Thoracic aorta (tissue), 2 donors: Measurements from ENCODE around the gene MYO1D. TPM values are rescaled to one million over a fixed set of nuclear protein-coding genes. Genes with fewer than 3 reads are reported as not detected.

Source experiments
- ATAC-seq: fragments of 150-250 bp; one replicate; pipeline ENCODE4 v1.8.0; 2017; ENCODE audit warnings: low read depth; ENCODE audit not compliant: insufficient number of reproducible peaks, low FRiP score
- DNase-seq: peaks from one replicate; pipeline ENCODE4 v3.0.0-alpha.2; 2020; ENCODE audit warnings: low spot score
- H3K27ac ChIP-seq, 2 donors: fragments of 200-600 bp; sonication (generic); 1 replicate in 1 of 2; 2 replicates in 1 of 2; pipeline ENCODE4 v1.5.1; 2016; ENCODE audit warnings: mild to moderate bottlenecking in 2 of 2, moderate library complexity in 2 of 2
- H3K27me3 ChIP-seq: fragments of 200-600 bp; sonication (generic); replicated peaks from 2 replicates; pipeline ENCODE4 v1.6.0; 2016; ENCODE audit warnings: mild to moderate bottlenecking; ENCODE audit not compliant: insufficient read depth
- H3K36me3 ChIP-seq: fragments of 200-600 bp; sonication (generic); one replicate; pipeline ENCODE4 v1.5.1; 2016
- H3K4me1 ChIP-seq, 2 donors: fragments of 200-600 bp; sonication (generic); 1 replicate in 1 of 2; 2 replicates in 1 of 2; pipeline versions ENCODE4 v1.5.1 to v1.6.0; 2016; ENCODE audit warnings: low read depth in 2 of 2, mild to moderate bottlenecking in 1 of 2; ENCODE audit not compliant: control insufficient read depth in 1 of 2
- H3K4me3 ChIP-seq: fragments of 200-600 bp; sonication (generic); 2 replicates; pipeline ENCODE4 v1.5.1; 2016; ENCODE audit warnings: mild to moderate bottlenecking
- H3K9me3 ChIP-seq: fragments of 200-600 bp; sonication (generic); 2 replicates; pipeline ENCODE4 v1.5.1; 2016
- total RNA-seq, 2 donors: library from RNA; depleted of rRNA; stranded (reverse); fragments of >200 nt; gene quantifications; one replicate each; pipeline versions ENCODE4 v1.1.0 to v1.2.3, GENCODE V29; 2016
- TF ChIP-seq, protein P1 (sequence below): fragments of 200-600 bp; sonication (generic); IDR thresholded peaks from one replicate; pipeline ENCODE4 v1.5.1; 2019; ENCODE audit warnings: antibody characterized with exemption

The MYO1D gene
- total RNA-seq, 2 donors from 2014 or later: 257 to 370 TPM

DNA sequence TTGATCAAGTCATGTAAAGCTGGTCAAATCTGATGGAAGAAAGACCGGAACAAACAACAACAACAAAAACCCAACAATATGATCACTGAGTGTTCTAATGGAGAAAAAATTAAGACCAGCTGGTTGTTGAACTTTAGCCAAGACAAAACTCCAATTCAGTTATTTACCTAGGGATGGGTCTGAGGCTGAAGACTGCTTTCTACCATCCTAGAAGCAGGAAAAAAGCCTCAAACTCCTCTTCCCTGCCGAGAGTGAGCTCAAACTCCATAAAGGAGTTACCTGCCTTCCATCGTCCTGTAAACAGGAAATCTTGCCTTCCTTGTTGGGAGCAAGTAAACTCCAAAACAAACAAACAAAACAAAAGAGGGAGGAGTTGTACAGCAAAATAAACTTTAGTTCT is 28.0 kb upstream of the MYO1D start:
- no peak overlapping the region for H3K4me3 ChIP-seq
- no peak overlapping the region for H3K27ac ChIP-seq
- H3K36me3 ChIP-seq: no peaks in the 10 kb centered on the region
- TF ChIP-seq, protein P1, sequence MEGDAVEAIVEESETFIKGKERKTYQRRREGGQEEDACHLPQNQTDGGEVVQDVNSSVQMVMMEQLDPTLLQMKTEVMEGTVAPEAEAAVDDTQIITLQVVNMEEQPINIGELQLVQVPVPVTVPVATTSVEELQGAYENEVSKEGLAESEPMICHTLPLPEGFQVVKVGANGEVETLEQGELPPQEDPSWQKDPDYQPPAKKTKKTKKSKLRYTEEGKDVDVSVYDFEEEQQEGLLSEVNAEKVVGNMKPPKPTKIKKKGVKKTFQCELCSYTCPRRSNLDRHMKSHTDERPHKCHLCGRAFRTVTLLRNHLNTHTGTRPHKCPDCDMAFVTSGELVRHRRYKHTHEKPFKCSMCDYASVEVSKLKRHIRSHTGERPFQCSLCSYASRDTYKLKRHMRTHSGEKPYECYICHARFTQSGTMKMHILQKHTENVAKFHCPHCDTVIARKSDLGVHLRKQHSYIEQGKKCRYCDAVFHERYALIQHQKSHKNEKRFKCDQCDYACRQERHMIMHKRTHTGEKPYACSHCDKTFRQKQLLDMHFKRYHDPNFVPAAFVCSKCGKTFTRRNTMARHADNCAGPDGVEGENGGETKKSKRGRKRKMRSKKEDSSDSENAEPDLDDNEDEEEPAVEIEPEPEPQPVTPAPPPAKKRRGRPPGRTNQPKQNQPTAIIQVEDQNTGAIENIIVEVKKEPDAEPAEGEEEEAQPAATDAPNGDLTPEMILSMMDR: no peak
- ATAC-seq (no peak), DNase-seq (no peak)
- no peaks in the 10 kb centered on the region for H3K27me3 ChIP-seq
- H3K9me3 ChIP-seq: no peaks in the 10 kb centered on the region
- H3K4me1 ChIP-seq: peaks cover 0 to 7% of the 10 kb centered on the region in 2 donors

DNA sequence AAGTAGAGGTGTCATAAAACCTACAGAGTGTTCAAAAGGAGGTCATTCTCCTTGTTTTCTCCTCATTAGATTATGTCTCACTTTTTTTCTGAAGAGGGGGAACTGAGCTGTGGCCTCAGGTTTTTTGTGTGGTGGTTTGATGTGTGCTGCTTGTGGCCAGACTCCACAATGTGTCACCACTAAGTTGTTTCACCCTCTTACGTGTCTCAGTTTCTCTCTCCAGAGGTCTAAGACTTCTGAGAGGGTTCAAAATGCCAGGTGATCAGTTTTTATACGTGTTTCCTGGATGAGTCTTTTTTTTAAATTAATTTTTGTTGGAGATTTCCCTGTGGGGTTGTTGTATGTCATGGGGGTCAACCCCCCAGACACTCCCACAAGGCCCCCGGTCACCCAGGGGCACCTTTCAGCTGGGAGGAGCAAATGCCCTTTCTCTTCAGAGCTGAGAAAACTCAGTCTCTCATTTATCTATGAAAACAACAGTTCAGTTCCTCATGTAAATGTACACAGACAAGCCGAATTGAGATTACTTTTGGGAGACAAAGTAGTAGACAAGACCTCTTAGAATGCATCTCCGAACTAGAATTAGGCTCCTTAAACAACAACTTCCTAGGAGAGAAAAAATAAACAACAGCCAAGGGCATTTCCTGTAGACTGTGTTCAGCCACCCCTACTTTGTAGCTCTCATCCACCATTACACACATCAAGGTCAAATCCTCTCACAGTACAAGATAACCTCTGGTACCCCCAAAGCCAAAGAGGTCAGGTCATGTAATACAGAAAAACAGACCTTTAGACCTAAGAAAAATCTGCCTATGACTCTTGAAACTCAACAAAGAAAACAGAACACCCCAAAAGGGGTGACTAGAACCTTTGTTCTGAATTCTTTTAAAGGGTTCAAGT is 27.1 kb upstream of the MYO1D start:
- TF ChIP-seq, protein P1: no peak
- Histone ChIP-seq H3K4me3 (no peak overlapping the region), H3K36me3 (no peaks in the 10 kb centered on the region), H3K27me3 (no peaks in the 10 kb centered on the region), H3K27ac (no peak overlapping the region), H3K9me3 (no peaks in the 10 kb centered on the region), H3K4me1 (peaks cover 0 to 7% of the 10 kb centered on the region in 2 donors)
- ATAC-seq (no peak), DNase-seq (no peak)

DNA sequence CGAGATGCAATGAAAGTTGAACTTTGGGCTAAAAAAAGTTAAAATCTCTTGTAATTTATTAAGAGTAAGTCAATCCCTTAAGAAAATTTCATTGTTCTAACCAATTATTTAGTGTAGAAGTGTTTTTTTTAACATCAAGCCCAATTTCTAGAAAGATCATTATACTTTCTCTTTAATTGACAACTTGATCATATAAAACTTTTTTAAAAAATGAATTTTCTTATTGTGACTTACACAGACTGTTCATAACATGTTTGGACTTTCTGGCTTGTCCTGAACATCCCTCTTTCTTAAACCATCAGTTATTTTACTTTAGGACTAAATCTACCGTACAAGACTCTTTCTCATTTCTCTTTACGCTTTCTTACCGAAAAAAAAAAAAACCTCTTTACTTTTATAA is 24.8 kb upstream of the MYO1D start:
- no peaks in the 10 kb centered on the region for H3K27me3 ChIP-seq

DNA sequence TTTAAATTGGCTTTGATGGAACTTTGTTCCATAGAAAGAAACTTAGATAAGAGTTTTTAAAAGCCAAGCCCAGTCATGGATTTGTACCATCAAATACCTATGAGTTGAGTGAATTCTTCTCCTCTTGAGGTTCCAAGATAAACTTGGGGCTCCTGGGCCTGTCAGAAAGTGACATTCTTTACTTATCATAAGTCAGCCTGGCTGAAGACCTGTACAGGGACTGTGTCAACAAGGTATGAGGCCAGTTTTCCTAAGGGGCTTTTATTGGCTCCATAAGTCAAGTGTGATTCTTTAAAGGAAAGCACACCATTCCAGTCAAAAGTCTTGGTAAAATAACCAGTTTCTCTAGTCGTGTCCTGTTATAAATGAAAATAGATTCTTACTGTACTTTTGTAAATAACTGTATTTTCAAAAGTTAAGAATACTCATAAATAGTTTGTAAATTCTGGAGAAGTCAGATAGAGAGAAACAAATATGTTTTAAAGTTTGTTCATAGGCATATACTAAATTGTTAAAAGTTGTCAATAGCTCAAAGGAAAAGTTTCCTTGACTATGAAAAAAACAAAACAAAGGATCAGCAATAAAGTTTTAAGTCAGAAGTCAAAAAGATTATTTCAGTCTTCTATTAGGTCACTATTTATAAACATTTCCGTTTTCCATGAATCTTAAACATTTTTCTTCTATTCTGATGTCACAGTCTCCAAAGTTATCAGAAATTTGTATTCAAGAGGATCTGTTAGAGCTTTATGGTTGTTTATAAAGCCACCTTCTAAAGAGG is 22.5 kb upstream of the MYO1D start:
- no peaks in the 10 kb centered on the region for H3K9me3 ChIP-seq
- H3K27me3 ChIP-seq: no peaks in the 10 kb centered on the region
- H3K4me3 ChIP-seq: no peak overlapping the region
- TF ChIP-seq, protein P1: no peak
- H3K4me1 ChIP-seq: peaks cover 5 to 30% of the 10 kb centered on the region in 2 donors
- H3K27ac ChIP-seq: no peak overlapping the region
- ATAC-seq: no peak
- H3K36me3 ChIP-seq: no peaks in the 10 kb centered on the region
- DNase-seq: no peak

More for the DNA sequence above, 24.8 kb upstream of the MYO1D start:
- H3K9me3 ChIP-seq: no peaks in the 10 kb centered on the region
- H3K27ac ChIP-seq: no peak overlapping the region
- ATAC-seq (no peak), DNase-seq (no peak)
- TF ChIP-seq, protein P1: no peak
- no peak overlapping the region for H3K4me3 ChIP-seq
- H3K4me1 ChIP-seq: peaks cover 5 to 29% of the 10 kb centered on the region in 2 donors
- H3K36me3 ChIP-seq: no peaks in the 10 kb centered on the region

DNA sequence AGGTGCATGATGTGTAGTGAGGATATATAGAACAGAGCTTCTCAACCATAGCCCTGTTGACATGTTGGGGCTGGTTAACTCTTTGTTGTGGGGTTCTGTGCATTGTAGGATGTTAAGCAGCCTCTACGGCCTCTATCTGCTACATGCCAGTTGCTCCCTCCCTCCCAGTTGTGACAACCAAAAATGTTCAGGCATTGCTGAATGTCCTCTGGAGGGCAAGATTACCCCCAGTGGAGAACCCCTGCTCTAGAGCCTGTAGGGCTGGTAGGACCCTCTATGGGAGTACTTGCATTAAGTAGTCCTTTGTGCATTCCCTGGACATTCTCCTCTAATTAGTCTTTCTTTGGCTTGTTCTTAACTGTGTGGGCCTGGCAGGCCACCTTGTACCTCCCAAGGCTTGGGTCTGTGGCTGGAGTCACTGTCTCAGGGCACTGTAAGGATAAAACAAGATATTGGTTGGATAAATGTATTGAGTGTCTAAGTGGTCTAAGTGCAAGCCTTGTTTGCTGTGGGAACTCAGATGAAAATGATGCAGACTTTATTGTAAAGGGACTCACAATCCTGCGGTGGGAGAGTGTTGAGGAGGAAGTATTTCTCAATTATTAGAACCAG is 19.8 kb upstream of the MYO1D start:
- DNase-seq (no peak), ATAC-seq (no peak)
- H3K27me3 ChIP-seq: no peaks in the 10 kb centered on the region
- H3K4me1 ChIP-seq: peaks cover 5 to 30% of the 10 kb centered on the region in 2 donors
- H3K36me3 ChIP-seq: no peaks in the 10 kb centered on the region
- no peak overlapping the region for H3K4me3 ChIP-seq
- TF ChIP-seq, protein P1: no peak
- H3K9me3 ChIP-seq: no peaks in the 10 kb centered on the region
- H3K27ac ChIP-seq: no peak overlapping the region
